Muscle of arm (tissue), 12 donors: ENCODE data around the gene CAPG. TPM values are rescaled to one million over a fixed set of nuclear protein-coding genes. Genes with fewer than 3 reads are reported as not detected.
"Not testable (repeated sequence)": the region's sequence is repeated elsewhere in the genome, so short reads cannot be mapped to it uniquely, and the experiment has no call there.

Source experiments
- DNase-seq: peaks from one replicate; pipeline ENCODE4 v3.0.0-alpha.2; 2013
- polyA plus RNA-seq, 12 donors: library from polyadenylated mRNA; unstranded; fragments of 120-200 nt; gene quantifications; one replicate each; pipeline ENCODE4 v1.2.1, GENCODE V29; 2013; ENCODE audit not compliant: insufficient read length in 12 of 12

CAPG gene
- polyA plus RNA-seq, 12 donors = 8.7 to 80.7 (median 22.0) TPM; not detected in 1

DNA sequence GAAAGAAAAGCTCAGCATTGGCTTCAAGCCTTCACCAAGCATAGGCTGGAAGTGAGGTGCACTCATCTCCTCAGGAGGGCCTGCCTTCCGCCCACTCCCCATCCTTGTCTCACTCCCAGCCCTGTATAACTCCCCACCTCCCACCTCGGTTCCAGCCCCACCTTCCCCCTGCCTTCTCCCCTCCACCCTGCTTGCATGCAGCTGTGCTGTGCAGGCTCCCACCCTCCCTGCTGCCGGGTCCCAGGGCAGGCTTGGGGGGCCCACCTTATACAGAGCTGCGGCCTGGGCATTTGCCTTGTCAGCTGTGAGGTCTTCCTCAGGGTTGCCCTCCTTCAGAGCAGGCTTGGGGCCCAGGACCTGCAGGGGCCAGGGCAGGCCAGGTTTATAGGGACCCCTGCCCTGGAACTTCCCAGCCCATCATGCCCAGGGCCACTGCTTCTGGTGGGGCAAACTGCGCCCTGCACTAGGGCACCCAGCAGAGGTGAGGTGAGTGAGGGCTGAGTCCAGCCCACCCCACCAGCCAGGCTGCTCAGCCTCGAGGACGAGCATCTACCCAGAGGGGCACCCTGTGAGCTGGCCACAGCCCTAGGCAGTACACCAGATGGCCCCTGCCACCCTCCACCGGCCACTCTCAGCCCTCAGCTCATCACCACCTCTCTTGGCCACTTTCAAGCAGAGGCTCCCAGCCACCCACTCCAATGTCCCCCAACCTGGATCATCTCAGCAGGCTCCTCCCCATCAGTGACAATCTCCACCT lies 11.6 kb downstream of the CAPG start:
- DNase-seq = no peak

DNA sequence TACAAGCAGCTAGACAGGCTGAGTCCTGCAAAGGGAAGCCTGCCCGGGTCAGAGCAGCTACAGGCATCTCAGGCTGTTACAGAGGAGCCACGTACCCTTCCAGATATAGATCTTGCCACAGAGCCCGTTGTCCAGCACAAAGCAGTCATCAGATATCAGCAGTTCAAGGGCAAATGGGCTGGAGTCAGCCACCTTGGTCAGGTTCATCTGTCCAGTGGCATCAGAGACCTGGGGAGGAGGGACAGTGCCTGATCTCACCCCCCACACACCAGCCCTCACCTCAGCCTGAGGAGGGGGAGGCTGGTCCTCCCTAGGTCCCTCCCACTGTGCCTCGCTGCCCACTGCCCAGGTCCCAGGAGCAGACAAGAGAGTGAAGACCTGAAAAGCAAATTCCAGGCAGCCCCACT lies 12.2 kb downstream of the CAPG start:
- no peak for DNase-seq

DNA sequence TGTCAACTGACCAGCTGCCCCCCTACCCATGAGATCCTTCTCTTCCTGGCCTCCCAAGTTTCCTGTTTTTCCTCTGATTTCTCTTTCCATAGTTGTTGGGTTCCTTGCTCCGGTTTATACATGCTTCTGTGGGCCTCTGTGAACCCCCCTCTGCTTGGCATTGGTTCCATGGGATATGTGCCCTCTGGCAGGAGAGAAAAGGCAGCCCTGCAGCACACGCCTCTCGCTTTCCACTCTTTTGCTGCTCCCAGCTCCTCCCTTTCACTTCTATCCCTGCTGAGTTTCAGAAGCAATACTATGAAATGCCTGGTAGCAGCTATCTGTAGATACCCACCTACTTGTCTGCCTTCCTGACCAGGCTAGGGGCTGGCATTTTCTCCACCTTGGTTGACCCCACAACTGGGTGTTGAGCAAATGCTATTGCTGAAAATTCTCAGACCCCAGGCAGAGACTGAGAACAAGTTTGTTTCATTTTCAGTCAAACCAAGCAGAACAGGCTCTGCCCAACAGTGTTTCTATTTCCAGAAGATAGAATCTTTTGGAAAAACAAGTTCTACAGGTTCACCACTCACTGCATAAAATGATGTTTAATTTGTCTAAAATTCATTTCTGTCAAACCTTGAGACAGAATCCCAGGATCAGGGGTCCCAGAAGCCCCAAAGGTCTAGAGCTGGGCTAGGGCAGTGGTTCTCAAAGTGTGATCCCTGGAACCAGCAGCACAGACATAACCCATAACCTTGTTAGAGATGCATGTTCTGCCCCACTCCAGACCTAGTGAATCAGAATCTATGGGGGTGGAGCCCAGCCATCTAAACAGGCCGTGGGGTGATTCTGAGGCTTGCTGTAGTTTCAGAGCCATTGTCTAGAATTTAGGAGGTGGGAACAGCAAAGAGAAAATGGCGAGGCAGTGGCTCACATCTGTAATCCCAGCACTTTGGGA lies 13.4 kb downstream of the CAPG start:
- no peak for DNase-seq

DNA sequence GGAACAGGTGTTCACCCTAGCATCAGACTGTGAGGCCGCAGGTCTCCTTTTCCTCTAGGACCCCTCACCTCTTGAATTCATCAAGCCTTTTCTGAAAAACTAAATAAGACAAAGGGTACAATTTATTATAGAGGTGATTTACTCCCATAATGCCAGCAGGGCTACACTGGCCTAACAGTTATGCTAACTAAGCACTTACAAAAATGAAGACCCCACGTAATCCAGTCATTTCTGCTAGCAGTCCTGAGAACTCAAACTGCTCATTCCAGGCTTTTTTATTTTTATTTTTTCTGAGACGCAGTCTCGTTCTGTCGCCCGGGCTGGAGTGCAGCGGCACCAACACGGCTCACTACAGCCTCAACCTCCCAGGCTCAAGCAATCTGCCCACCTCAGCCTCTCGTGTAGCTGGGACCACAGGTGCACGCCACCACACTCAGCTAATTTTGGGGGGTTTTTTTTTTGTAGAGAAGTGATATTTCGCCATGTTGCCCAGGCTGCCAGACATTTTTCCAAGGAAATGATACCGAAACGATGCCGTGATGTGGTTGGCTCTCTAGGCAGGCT lies 14.2 kb downstream of the CAPG start:
- no peak for DNase-seq

DNA sequence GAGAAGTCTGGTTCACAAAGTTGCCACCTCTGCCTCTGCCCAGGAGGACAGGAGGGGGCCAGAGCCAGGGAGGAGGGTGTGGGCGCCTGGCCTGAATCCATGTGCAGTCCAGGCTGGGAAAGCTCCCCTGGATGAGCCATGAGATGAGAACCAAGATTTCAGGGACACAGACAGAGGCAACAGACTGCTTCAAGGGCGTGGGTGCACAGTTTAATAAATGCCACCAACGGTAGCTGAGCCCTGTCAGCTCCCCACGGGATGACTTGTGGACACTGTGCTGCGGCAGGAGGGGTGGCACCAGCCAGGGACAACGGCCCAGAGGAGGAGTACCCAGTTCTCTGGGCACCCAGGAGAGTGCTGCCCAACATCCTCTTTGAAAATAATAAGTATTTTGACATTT lies 15.2 kb downstream of the CAPG start:
- DNase-seq = no peak

DNA sequence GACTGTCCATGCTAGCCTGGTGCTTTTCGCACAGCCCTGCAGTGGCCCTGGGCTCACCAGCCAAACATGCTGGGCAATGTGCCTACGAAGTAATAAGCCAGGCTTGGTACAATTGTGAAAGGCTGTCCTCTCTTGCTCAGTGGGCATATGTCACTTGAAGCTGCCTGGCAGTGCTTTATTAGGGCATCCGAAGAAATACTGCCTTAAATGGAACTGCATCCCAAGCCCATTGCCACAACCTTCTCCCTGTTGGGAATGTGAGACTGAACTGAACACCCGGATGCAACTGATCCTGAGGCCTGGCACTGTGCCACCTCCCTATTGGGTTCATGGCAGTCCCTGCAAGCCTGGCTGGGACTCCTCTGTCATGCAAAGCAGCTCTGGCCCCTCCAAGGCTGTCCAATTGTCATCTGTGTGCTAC lies 15.9 kb downstream of the CAPG start:
- no peak for DNase-seq

DNA sequence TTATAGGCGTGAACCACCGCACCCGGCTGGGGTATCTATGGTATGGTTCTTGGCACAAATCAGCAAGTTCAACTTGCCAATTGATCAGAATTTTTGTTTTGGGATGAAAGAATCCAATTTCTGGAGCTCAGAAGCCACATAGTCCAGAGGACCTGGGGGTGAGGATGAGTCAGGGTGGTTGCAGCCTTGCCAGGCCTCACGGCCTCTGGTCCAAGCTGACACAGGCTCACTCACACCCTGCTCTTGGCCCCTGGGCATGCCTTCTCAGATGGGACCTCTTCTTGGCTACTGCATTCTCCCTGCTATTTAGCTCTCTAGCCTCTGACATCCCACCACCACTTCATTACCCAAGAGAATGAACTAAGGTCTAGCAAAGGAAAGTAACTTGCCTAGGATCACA lies 16.3 kb downstream of the CAPG start:
- DNase-seq = no peak

DNA sequence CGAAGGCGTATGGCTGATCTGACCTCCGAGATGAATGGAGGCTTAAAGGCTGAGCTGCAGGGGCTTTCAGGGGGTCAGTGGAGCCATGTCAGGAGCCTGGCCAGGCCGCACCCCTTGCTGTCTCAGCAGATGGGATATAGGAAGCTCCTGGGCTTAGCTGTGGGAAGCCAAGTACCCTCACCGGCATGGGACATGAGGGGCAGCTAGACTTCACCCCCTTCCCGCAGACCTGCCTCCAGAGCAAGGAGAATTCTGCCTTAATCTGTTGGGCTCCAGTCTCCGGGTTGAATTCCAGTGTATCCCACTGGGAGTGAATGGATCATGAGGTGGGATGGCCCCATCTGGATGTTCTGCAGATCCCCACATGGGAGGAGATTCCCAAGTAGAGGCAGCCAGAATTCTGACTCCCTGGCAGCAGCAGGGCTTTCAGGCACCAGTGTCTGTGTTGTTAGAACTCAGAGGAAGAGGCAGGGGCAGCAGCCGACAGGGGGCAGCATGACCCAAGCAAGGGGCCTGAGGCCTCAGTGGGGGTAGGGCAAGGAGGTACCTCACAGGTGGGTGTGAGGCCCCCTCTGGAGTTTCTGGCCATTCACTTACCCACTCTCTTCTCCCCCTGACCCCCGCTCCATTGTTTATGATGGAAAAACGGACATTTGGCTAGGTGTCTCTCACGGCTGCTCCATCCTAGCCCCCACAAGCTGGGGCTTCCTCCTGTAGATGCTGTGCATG lies 19.1 kb downstream of the CAPG start:
- no peak for DNase-seq

DNA sequence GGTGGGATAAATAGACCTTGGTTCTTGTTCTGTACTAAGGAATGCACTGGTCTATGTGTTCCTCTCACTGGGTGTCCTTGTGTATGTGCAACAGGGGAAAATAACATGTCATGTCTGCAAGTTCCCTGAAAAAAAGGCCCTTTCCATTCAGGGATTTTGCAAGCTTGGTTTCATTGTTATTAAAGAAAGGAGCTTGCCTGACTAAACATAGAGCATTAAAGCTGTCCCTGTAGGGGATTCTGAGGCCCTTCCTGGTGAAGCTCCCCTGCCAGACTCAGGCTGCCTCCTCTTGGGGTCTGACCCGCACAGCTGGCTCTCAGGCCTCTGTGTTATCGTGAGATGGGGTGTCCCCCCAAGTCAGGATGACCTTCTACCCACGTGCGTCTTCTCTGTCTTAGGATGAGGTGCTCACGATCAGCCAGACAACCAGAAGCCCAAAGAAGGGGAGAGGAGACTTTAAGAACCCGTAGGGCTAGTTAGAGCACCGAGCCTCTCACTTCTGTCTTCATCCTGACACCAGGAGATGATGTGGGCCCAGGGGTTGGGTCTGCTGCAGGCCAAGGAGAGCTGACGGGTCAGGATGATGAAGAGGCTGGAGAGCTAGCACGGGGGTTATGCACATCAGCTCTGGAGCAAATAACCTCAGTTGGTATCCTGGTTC lies 21.2 kb downstream of the CAPG start:
- no peak for DNase-seq

DNA sequence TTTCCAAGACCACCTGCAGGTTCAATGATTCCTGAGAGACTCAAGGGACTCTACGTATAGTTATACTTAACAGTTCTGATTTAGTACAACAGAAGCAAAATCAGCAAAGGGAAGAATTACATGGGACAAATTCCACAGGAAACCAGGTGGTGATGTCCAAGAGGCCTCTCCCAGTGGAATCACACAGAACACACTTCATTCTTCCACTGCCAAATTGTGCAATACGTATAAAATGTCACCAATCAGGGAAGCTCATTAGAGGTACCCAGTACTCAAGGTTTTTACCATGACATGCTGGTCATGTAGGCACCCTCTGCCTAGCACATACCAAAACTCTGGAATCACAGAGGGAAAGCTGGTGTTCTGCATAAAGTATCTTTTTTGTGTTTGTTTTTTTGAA lies 22.4 kb downstream of the CAPG start:
- no peak for DNase-seq

DNA sequence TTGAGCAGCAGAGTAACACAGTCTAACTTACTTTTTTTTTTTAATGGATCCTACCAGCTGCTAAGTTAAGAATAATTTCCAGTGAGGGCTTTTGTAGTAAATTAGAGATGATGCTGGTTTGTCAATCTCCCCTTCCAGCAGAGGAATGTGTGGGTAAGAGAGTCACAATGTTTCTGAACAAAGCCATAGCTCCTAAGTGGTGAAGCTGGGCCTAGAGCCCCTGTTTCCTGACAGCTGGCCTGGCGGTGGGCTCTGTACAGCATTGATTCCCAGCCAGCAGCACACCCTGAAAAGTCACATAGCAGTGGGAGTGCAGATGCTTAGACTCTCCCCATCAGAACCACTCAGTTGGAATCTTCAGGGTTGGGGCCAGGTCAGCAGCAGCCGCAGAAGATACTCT lies 24.4 kb downstream of the CAPG start:
- DNase-seq = no peak

DNA sequence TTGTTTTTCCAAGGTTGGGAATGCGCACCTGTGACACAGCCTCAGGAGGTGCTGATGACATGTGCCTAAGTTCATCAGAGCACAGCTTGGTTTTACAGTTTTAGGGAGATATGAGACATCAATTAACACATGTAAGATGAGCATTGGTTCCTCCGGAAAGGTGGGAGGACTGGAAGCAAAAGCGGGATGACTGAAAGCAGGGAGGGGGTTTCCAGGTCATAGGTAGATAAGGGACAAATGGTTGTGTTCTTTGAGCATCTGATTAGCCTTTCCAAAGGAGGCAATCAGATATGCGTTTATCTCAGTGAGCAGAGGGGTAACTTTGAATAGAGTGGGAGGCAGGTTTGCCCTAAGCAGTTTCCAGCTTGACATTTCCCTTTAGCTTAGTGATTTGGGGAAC lies 26.3 kb downstream of the CAPG start:
- DNase-seq = no peak

DNA sequence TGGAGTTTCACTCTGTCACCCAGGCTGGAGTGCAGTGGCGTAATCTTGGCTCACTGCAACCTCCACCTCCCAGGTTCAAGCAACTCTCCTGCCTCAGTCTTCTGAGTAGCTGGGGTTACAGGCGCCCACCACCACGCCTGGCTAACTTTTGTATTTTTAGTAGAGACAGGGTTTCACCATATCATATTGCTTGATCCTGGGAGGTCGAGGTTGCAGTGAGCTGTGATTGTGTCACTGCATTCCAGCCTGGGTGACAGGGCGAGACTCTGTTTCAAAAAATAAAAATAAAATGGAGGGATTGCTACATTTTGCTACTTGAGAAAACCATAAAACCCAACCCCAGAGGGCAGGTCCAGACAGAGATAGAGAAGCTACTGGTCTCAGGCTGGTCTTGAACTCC lies 27.0 kb downstream of the CAPG start:
- not testable (repeated sequence) for DNase-seq

DNA sequence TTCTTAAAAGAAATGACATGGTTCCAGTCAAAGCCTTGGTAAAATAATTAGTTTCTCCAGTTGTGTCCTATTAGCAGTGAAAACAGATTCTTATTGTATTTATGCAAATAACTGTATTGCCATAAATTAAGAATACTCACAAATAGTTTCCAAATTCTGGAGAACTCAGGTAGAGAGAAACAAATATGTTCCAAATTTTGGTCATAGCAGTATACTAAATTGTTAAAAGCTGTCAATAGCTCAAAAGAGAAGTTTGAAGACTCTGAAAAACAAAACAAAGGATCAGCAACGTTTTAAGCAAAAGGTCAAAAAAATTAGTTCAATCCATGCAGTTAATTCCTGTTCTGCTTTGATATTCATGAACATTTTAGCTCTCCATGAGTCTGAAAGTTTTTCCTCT lies 30.1 kb downstream of the CAPG start:
- no peak for DNase-seq

DNA sequence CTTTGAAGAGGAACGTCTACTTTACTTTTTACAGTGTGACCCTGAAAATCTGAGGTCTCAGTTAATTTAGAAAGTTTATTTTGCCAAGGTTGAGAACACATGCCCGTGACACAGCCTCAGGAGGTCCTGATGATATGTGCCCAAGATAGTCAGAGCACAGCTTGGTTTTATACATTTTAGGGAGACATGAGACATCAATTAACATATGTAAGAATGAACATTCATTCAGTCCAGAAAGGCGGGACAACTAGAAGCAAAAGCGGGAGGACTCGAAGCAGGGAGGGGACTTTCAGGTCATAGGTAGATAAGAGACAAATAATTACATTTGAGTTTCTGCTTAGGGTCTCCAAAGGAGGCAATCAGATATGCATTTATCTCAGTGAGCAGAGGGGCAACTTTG lies 31.9 kb downstream of the CAPG start:
- DNase-seq = no peak

DNA sequence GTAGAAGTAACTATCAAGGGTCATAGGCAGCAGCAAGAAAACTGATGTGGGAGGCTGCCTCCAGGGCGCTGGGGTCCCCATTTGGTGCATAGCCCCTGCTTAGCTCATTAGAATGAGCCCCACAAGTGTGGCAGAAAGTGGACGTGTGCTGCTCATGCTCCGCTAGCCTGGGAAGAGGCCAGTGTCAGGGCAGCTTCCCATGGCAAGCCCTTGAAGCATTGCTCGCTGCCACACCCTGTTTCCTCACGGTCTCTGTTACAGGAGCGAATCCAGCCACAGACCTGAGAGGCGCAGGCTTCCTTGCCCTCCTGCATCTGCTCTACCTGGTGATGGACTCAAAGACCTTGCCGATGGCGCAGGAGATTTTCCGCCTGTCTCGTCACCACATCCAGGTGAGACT lies 33.1 kb downstream of the CAPG start:
- DNase-seq = no peak

DNA sequence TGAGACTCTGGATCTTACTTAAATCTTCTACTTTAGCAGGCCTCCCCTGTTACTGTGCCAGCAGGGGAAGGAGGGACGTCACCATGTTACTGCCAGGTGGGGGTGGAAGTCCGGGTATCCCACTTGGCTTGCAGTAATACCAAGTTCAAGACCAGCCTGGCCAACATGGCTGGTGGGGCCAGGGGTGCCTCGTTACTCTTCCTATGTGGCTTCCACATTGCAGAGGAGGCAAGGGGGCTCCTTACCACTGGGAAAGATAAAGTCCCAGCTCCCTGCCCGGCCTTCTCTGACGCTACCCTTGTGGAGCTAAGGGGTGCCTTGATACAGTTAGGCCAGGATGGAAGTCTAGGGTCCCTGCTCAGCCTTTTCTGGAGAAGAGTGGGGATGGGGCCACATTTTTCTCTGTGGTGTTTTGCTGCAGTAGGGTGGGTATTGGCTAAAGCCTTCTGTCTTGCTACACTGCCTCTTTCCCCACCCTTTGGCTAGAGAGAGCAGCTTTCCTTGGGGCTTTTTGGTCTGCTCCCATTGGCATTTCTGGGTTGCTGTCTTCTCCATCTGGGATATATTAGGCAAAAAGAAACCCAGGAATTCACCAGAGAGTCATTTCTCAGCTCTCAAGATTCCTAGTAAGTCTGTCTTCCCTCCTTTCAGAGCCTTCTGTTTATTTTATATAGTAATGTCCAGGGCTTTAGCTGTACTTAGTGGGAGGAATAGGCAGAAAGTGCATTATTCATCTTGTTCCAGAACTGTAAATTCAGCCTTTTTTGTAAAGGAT lies 33.7 kb downstream of the CAPG start:
- DNase-seq = no peak

DNA sequence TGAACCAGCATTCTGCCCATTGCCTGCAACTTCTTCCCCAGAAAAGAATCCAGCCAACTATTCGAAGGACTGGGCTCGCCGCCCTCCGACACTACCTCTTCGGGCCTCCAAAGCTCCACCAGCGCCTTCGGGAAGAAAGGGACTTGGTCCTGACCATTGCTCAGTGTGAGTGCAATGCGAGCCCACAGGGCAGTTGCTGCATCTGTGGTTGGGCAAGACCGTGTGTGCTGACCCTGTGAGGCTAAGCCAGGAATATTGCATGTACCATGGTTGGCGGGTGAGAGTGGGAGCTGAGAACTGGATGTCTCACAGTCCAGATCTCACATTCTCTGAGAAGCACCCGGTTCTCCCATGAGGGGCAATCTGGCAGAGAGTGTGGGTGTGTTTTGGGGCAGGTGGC lies 39.1 kb downstream of the CAPG start:
- no peak for DNase-seq

DNA sequence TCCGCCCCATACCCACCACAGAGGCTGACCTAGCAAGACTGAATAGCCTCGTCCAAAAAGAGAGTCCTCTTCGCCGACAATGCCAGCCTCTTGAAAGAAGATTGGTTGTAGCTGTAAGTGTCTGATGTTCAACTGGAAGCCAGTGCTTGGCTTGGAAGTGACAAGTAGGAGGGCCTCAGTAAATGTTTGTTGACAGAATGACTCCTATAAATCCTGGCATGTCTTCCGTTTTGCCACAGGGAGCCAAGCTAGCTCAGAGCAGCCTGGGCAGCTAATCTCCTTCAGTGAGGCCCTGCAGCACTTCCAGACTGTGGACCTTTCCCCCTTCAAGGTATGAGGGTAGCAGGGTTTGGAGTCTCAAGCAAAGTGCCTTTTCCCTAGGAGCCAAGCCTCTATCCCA lies 40.7 kb downstream of the CAPG start:
- DNase-seq = no peak

DNA sequence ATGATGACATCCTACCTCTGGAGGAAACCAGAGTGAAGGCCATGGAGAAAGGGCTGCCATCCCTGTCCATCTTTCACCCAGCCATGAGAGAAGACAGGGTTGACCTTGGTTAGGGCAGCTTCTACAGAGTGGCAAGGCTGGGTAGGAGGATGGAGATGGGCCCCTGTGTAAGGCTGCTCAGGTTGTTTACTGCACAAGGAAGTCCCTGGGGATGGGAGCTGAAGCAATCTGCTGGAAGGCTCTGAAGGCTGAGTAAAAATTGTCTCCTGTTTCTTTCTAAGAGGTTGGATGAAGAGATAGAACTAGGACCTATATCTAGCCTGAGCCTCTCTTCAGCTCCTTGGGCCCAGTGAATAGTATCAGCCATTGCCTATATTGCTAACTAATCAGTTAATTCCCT lies 41.2 kb downstream of the CAPG start:
- DNase-seq = no peak

DNA sequence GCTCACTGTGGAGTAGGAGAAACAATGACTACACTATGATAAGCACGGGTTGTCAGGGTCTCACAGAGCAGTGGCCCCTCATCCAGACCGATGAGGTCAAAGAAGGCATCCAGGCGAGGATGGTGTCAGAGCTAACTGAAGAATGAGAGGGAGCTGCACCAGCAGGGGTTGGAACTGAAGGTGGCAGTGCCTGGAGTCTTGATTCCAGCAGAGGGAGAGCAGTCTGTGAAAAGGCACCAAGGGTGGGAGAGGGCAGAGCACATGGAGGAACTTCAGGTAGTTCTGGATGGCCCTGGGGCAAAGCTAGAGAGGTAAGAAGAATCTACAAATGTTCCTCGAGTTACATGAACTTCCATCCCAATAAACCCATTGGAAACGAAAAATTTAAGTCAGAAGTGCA lies 43.0 kb downstream of the CAPG start:
- no peak for DNase-seq
